BE2C (cell line): ENCODE data around the gene FAM234B.

ENCODE experiments used
- DNase-seq: peaks from one replicate; pipeline ENCODE4 v3.0.0-alpha.2; 2020
- H3K27me3 ChIP-seq: fragments of 250-450 bp; sonication (Bioruptor Pico); 2 replicates; pipeline ENCODE4 v1.5.1; 2020; ENCODE audit warnings: mild to moderate bottlenecking
- H3K36me3 ChIP-seq: fragments of 250-450 bp; sonication (Bioruptor Pico); 2 replicates; pipeline ENCODE4 v1.5.1; 2020; ENCODE audit warnings: mild to moderate bottlenecking
- H3K4me1 ChIP-seq: fragments of 250-450 bp; sonication (Bioruptor Pico); 2 replicates; pipeline ENCODE4 v1.5.1; 2020
- H3K4me3 ChIP-seq: 2 replicates; pipeline ENCODE4 v1.5.1; 2011; ENCODE audit warnings: low read depth, low read length
- H3K9me3 ChIP-seq: fragments of 250-450 bp; sonication (Bioruptor Pico); 2 replicates; pipeline ENCODE4 v1.5.1; 2020
- CTCF ChIP-seq: IDR thresholded peaks from 2 replicates; pipeline ENCODE4 v1.5.1; 2012; ENCODE audit warnings: mild to moderate bottlenecking, low read depth, low read length

Gene FAM234B

GRCh38 chr12:13088496-13088895, 44.3 kb downstream of the FAM234B start:
- no peak for DNase-seq
- no peak overlapping the region for H3K4me3 ChIP-seq
- no peaks in the 10 kb centered on the region for H3K9me3 ChIP-seq
- no peaks in the 10 kb centered on the region for H3K27me3 ChIP-seq
- no peaks in the 10 kb centered on the region for H3K36me3 ChIP-seq
- no peak for TF ChIP-seq CTCF
- H3K4me1 ChIP-seq: no peaks in the 10 kb centered on the region

GRCh38 chr12:13090054-13090453, 45.9 kb downstream of the FAM234B start:
- TF ChIP-seq CTCF: no peak
- no peak for DNase-seq
- H3K27me3 ChIP-seq: no peaks in the 10 kb centered on the region
- no peaks in the 10 kb centered on the region for H3K4me1 ChIP-seq
- H3K4me3 ChIP-seq: no peak overlapping the region
- H3K36me3 ChIP-seq: no peaks in the 10 kb centered on the region
- H3K9me3 ChIP-seq: no peaks in the 10 kb centered on the region

- no peaks in the 10 kb centered on the region for H3K4me1 ChIP-seq
- no peak for DNase-seq
- no peaks in the 10 kb centered on the region for H3K27me3 ChIP-seq
- no peak for TF ChIP-seq CTCF
- no peaks in the 10 kb centered on the region for H3K36me3 ChIP-seq
- no peaks in the 10 kb centered on the region for H3K9me3 ChIP-seq
- no peak overlapping the region for H3K4me3 ChIP-seq
Measured at GRCh38 chr12:13091832-13092231, 47.7 kb downstream of the FAM234B start.

- no peak for DNase-seq
- no peaks in the 10 kb centered on the region for H3K4me1 ChIP-seq
Measured at GRCh38 chr12:13093191-13093847, 49.1 kb downstream of the FAM234B start.

GRCh38 chr12:13093848-13094220, 49.7 kb downstream of the FAM234B start:
- TF ChIP-seq CTCF: no peak
- Histone ChIP-seq H3K4me1 (no peaks in the 10 kb centered on the region), H3K27me3 (no peaks in the 10 kb centered on the region), H3K36me3 (no peaks in the 10 kb centered on the region), H3K4me3 (no peak overlapping the region), H3K9me3 (no peaks in the 10 kb centered on the region)
- no peak for DNase-seq

More at GRCh38 chr12:13093191-13093847, 49.1 kb downstream of the FAM234B start:
- TF ChIP-seq CTCF: no peak
- Histone ChIP-seq H3K36me3 (no peaks in the 10 kb centered on the region), H3K27me3 (no peaks in the 10 kb centered on the region), H3K9me3 (no peaks in the 10 kb centered on the region), H3K4me3 (no peak overlapping the region)

GRCh38 chr12:13094367-13094766, 50.2 kb downstream of the FAM234B start:
- H3K4me1 ChIP-seq: no peaks in the 10 kb centered on the region
- TF ChIP-seq CTCF: no peak
- H3K27me3 ChIP-seq: no peaks in the 10 kb centered on the region
- H3K4me3 ChIP-seq: no peak overlapping the region
- no peaks in the 10 kb centered on the region for H3K9me3 ChIP-seq
- DNase-seq: no peak
- no peaks in the 10 kb centered on the region for H3K36me3 ChIP-seq
